ENCODE measurements around the gene ANKLE1.

DNA sequence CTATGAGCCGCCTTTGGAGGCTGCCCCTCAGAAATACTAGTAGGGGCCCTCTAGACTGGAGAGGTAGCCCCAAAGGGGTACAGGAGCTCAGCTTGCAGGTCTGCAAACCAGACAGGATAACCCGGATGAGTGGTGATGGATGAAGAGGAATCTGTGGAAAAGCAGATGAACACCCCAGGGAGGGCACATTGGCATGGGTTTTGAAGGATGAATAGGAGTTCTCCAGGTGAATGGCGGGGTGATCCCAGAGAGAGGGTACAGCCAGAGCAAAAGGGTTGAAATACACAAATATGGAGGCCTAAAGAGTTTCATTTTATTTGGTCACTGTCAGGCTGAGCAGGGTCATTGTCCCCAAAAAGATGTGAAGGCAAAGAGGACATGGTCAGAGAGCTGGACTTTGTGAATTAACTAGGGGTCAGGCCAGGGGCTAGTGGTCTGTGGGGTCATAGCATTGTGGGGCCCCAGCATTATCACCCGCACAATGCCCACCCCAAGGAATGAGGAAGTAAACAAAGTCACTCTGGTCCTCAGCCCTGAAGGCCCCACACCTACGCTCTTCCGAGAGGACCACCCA lies 40.8 kb upstream of the ANKLE1 start:
- TF ChIP-seq CTCF (IDR thresholded peaks at IDR 0.05; ENCODE audit: poor library complexity) (no peak), EZH2 (IDR thresholded peaks at IDR 0.05; ENCODE audit: borderline replicate concordance) (no peak)

Data from hepatocyte (in vitro differentiated cells).